Endothelial cell of umbilical vein (primary cell): ENCODE results near the gene ABCA3.

Source experiments
- CTCF ChIP-seq, 2 donors: IDR thresholded peaks; 1 replicate in 1 of 2; 2 replicates in 1 of 2; pipeline ENCODE4 v1.5.1; 2011; ENCODE audit warnings: low read length in 2 of 2, mild to moderate bottlenecking in 2 of 2, moderate library complexity in 2 of 2, control low read depth in 1 of 2, inconsistent platforms in 1 of 2, low read depth in 1 of 2; ENCODE audit not compliant: insufficient read depth in 1 of 2; ENCODE audit errors: extremely low read depth in 1 of 2
- EZH2 ChIP-seq: IDR thresholded peaks from 2 replicates; pipeline ENCODE4 v1.6.1; 2012; ENCODE audit warnings: borderline replicate concordance, low read depth, mild to moderate bottlenecking, moderate library complexity, low read length, inconsistent platforms; ENCODE audit not compliant: severe bottlenecking
- POLR2A ChIP-seq: IDR thresholded peaks from 2 replicates; pipeline ENCODE4 v1.6.1; 2012; ENCODE audit warnings: low read depth, mild to moderate bottlenecking, control low read depth, low read length

GRCh38 chr16:2289282-2289681, 51.2 kb downstream of the ABCA3 start:
- TF ChIP-seq POLR2A (no peak), CTCF (IDR thresholded peaks at IDR 0.05; ENCODE audit: extremely low read depth in 1 of 2, insufficient read depth in 1 of 2, low read depth in 1 of 2, low read length in 2 of 2) (no peak), EZH2 (no peak)
